ENCODE results near the gene SETD6.
"Not testable (repeated sequence)": the region's sequence is repeated elsewhere in the genome, so short reads cannot be mapped to it uniquely, and the experiment has no call there.

SETD6 gene

GRCh38 chr16:58537124-58537906, 22.0 kb downstream of the SETD6 start:
- no peak for DNase-seq (ENCODE audit: low read depth)

GRCh38 chr16:58541711-58542110, 26.4 kb downstream of the SETD6 start:
- no peak for DNase-seq (ENCODE audit: low read depth)

- no peak for DNase-seq (ENCODE audit: low read depth)
Measured at GRCh38 chr16:58542291-58542690, 27.0 kb downstream of the SETD6 start.

- no peak for DNase-seq (ENCODE audit: low read depth)
Measured at GRCh38 chr16:58543685-58544084, 28.4 kb downstream of the SETD6 start.

GRCh38 chr16:58548378-58548777, 33.1 kb downstream of the SETD6 start:
- no peak for DNase-seq (ENCODE audit: low read depth)

GRCh38 chr16:58551496-58551895, 36.2 kb downstream of the SETD6 start:
- no peak for DNase-seq (ENCODE audit: low read depth)

- no peak for DNase-seq (ENCODE audit: low read depth)
Measured at GRCh38 chr16:58556678-58557077, 41.4 kb downstream of the SETD6 start.

- no peak for DNase-seq (ENCODE audit: low read depth)
Measured at GRCh38 chr16:58563235-58563634, 47.9 kb downstream of the SETD6 start.

GRCh38 chr16:58563775-58564174, 48.5 kb downstream of the SETD6 start:
- DNase-seq (ENCODE audit: low read depth) = no peak

GRCh38 chr16:58565697-58566096, 50.4 kb downstream of the SETD6 start:
- DNase-seq (ENCODE audit: low read depth) = not testable (repeated sequence)

Measured in activated T-cell treated with anti-CD3 and anti-CD28 coated beads for 1 hour (primary cell).